B cell (primary cell): Measurements from ENCODE around the gene MED23. TPM values are rescaled to one million over a fixed set of nuclear protein-coding genes. Genes with fewer than 3 reads are reported as not detected.

Source experiments
- ATAC-seq: fragments of 200-7000 bp; cut with Tn5 transposase; one replicate; pipeline ENCODE4 v1.10.0; 2021; ENCODE audit warnings: low read depth, mild to moderate bottlenecking, moderate number of reproducible peaks, moderate library complexity
- CTCF ChIA-PET: fragments of 350-600 bp; sonication (Branson Sonifier 250); formaldehyde crosslinking; loops from one replicate; lab custom pipeline; 2021; ENCODE audit warnings: antibody characterized with exemption, inconsistent platforms; lab: Charles Lee
- POLR2A ChIA-PET: fragments of 350-600 bp; sonication (Branson Sonifier 250); formaldehyde crosslinking; loops from one replicate; lab custom pipeline; 2021; ENCODE audit warnings: antibody characterized with exemption; lab: Charles Lee
- DNase-seq: peaks from one replicate; pipeline ENCODE4 v3.0.0; 2013
- H2AFZ ChIP-seq: 2 replicates; pipeline ENCODE4 v1.6.1; 2012; ENCODE audit warnings: mild to moderate bottlenecking, low read depth, low read length; ENCODE audit not compliant: insufficient read depth, poor library complexity, severe bottlenecking
- H3K27ac ChIP-seq, 2 donors: 1 replicate in 1 of 2; 2 replicates in 1 of 2; pipeline ENCODE4 v1.5.1; 2012 to 2013; ENCODE audit warnings: low read length in 2 of 2, mild to moderate bottlenecking in 2 of 2, moderate library complexity in 1 of 2
- H3K27me3 ChIP-seq, 4 experiments: fragments of 200-600 bp in 1 of 4; sonication (generic) in 1 of 4; replicated peaks in 1 of 4; 1 replicate in 2 of 4; 2 replicates in 2 of 4; pipeline versions ENCODE4 v1.6.1 to v1.7.0; 2013 to 2016; ENCODE audit warnings: low read length in 3 of 4, mild to moderate bottlenecking in 2 of 4, mixed read lengths in 1 of 4, moderate library complexity in 1 of 4; ENCODE audit not compliant: insufficient read depth in 4 of 4, control insufficient read depth in 3 of 4; ENCODE audit errors: control extremely low read depth in 1 of 4
- H3K36me3 ChIP-seq, 2 experiments: replicated peaks in 1 of 2; 1 replicate in 1 of 2; 2 replicates in 1 of 2; pipeline versions ENCODE4 v1.6.1 to v1.7.1; 2013; ENCODE audit warnings: low read length in 1 of 2; ENCODE audit not compliant: insufficient read depth in 2 of 2, control insufficient read depth in 1 of 2; ENCODE audit errors: control extremely low read depth in 1 of 2, extremely low read depth in 1 of 2
- H3K4me1 ChIP-seq, 2 donors: fragments of 200-600 bp in 1 of 2; sonication (generic) in 1 of 2; 1 replicate in 1 of 2; 2 replicates in 1 of 2; pipeline versions ENCODE4 v1.5.1 to v1.6.1; 2013 to 2017; ENCODE audit warnings: low read length in 2 of 2; ENCODE audit not compliant: control insufficient read depth in 2 of 2, insufficient read depth in 2 of 2
- H3K4me2 ChIP-seq: replicated peaks from 2 replicates; pipeline ENCODE3; 2012; ENCODE audit warnings: mild to moderate bottlenecking, low read depth, low read length; ENCODE audit not compliant: poor library complexity, severe bottlenecking
- H3K4me3 ChIP-seq, 5 experiments: fragments of 200-600 bp in 1 of 5; sonication (generic) in 1 of 5; 1 replicate in 3 of 5; 2 replicates in 2 of 5; pipeline versions ENCODE4 v1.5.1 to v1.7.0; 2011 to 2016; ENCODE audit warnings: low read length in 4 of 5, mild to moderate bottlenecking in 4 of 5, low read depth in 2 of 5, control low read depth in 1 of 5, moderate library complexity in 1 of 5; ENCODE audit not compliant: insufficient read depth in 1 of 5; ENCODE audit errors: control extremely low read depth in 1 of 5, extremely low read depth in 1 of 5
- H3K79me2 ChIP-seq: fragments of 200-600 bp; sonication (generic); one replicate; pipeline ENCODE4 v1.6.0; 2016; ENCODE audit warnings: low read length; ENCODE audit not compliant: control insufficient read depth, insufficient read depth
- H3K9ac ChIP-seq: fragments of 200-600 bp; sonication (generic); 2 replicates; pipeline ENCODE4 v1.6.1; 2017; ENCODE audit warnings: mild to moderate bottlenecking, low read length, moderate library complexity
- H3K9me3 ChIP-seq, 3 donors: one replicate each; pipeline versions ENCODE4 v1.6.1 to v1.7.1; 2013; ENCODE audit warnings: low read length in 2 of 3; ENCODE audit not compliant: control insufficient read depth in 2 of 3, insufficient read depth in 1 of 3; ENCODE audit errors: control extremely low read depth in 1 of 3
- H4K20me1 ChIP-seq: 2 replicates; pipeline ENCODE4 v1.6.0; 2012; ENCODE audit warnings: mild to moderate bottlenecking, low read length; ENCODE audit not compliant: insufficient read depth, control insufficient read depth, poor library complexity, severe bottlenecking
- H3K27ac Mint-ChIP-seq: one replicate; pipeline ENCODE4 v1.8.0; 2021; ENCODE audit warnings: mixed read lengths
- H3K27me3 Mint-ChIP-seq: one replicate; pipeline ENCODE4 v1.8.0; 2021; ENCODE audit warnings: mixed read lengths
- H3K4me1 Mint-ChIP-seq: one replicate; pipeline ENCODE4 v1.8.0; 2021; ENCODE audit warnings: mixed read lengths
- H3K4me3 Mint-ChIP-seq: one replicate; pipeline ENCODE4 v1.8.0; 2021; ENCODE audit warnings: mixed read lengths
- H3K9me3 Mint-ChIP-seq: one replicate; pipeline ENCODE4 v1.8.0; 2022; ENCODE audit warnings: mixed read lengths; ENCODE audit not compliant: insufficient read depth
- CTCF ChIP-seq: fragments of 200-600 bp; IDR thresholded peaks from one replicate; pipeline ENCODE4 v1.8.0; 2022; ENCODE audit warnings: antibody characterized with exemption, mild to moderate bottlenecking
- EZH2 ChIP-seq: IDR thresholded peaks from 2 replicates; pipeline ENCODE4 v1.6.1; 2012; ENCODE audit warnings: borderline replicate concordance, low read depth, mild to moderate bottlenecking, moderate library complexity, low read length; ENCODE audit not compliant: insufficient read depth, poor library complexity, severe bottlenecking
- WGBS: methylation state at CpG from one replicate; pipeline ENCODE4 v1.1.5; 2013; ENCODE audit warnings: missing lambda C conversion rate; ENCODE audit not compliant: insufficient coverage; 5-methylcytosine and 5-hydroxymethylcytosine counted together
- intact Hi-C: fragments of 100-400 bp; cut with micrococcal nuclease; formaldehyde crosslinking; loops from one replicate; pipeline ENCODE4 v1.10.0; 2022
- polyA plus RNA-seq: library from polyadenylated mRNA; depleted of rRNA; stranded (reverse); fragments of >200 nt; gene quantifications from 2 replicates; pipeline ENCODE4 v1.2.3, GENCODE V29; 2012
- total RNA-seq, 2 donors: library from RNA; stranded (reverse); fragments of 120-200 nt in 1 of 2; gene quantifications; 1 replicate in 1 of 2; 2 replicates in 1 of 2; pipeline versions ENCODE4 v1.2.3 to v1.2.4, GENCODE V29; 2013 to 2022

MED23 gene
- total and polyA plus RNA-seq, 2 donors (not counting 1 experiment from before 2014, with no cell fraction given): 22.7 to 57.1 TPM

GRCh38 chr6:131628726-131629125 lies 684 bp upstream of the MED23 start:
- peak overlapping the region; percentile 98 for H3K4me3 Mint-ChIP-seq
- ATAC-seq: no peak

More at GRCh38 chr6:131628726-131629125, 684 bp upstream of the MED23 start:
- ChIA-PET CTCF (interaction anchor here (0.6 to 3.3 kb wide), 28 partner anchors 8 to 1620 kb away, joined by 3 to 15 read pairs (median 4); partner anchors contain the start of gene ENPP3), POLR2A (interaction anchor here (0.7 to 0.9 kb wide), 2 partner anchors 8 to 430 kb away, joined by 3 read pairs; no protein-coding TSS in a partner anchor)
- TF ChIP-seq CTCF: no peak
- no peak for TF ChIP-seq EZH2
- Histone ChIP-seq H3K9ac (peak overlapping the region; percentile 87), H3K9me3 (no peaks in the 10 kb centered on the region), H3K4me2 (peak overlapping the region; percentile 74), H3K27me3 (peaks cover 0 to under 1% (median 0%) of the 10 kb centered on the region in 4 experiments), H4K20me1 (no peaks in the 10 kb centered on the region), H3K36me3 (peaks cover 11% of the 10 kb centered on the region in 2 experiments), H2AFZ (peak overlapping the region; percentile 98), H3K4me3 (peak overlapping the region in 4 of 5 experiments; percentile 82 to 91 (median 87)), H3K4me1 (peaks cover 9 to 11% of the 10 kb centered on the region in 2 donors), H3K79me2 (peaks cover 26% of the 10 kb centered on the region), H3K27ac (no peak overlapping the region)
- H3K27me3 Mint-ChIP-seq: peaks cover 4% of the 10 kb centered on the region
- H3K27ac Mint-ChIP-seq: no peak overlapping the region
- no peaks in the 10 kb centered on the region for H3K9me3 Mint-ChIP-seq
- H3K4me1 Mint-ChIP-seq: peaks cover 25% of the 10 kb centered on the region
- DNase-seq: no peak
- WGBS: no CpG with 5 or more reads among the region's 1 CpG
- intact Hi-C loops: loop anchor here (1.0 to 10.0 kb wide), 7 partner anchors 54 to 743 kb away; partner anchors contain the start of genes AKAP7 and ENPP1
